HG02970 (cell line): ENCODE results near the gene ATP8A2.

Source experiments
- ATAC-seq: cut with Tn5 transposase; IDR thresholded peaks from one replicate; pipeline ENCODE4 v1.9.1; 2021; ENCODE audit warnings: mild to moderate bottlenecking, moderate library complexity, moderate number of reproducible peaks; ENCODE audit not compliant: unreplicated experiment, low FRiP score

ATP8A2 gene

GRCh38 chr13:25677956-25678355, 306.2 kb downstream of the ATP8A2 start:
- no peak for ATAC-seq

- ATAC-seq, result no peak
These were observed 306.6 kb downstream of the ATP8A2 start for GRCh38 chr13:25678398-25678797.

- ATAC-seq, result no peak
These were observed 307.4 kb downstream of the ATP8A2 start for GRCh38 chr13:25679159-25679558.

- ATAC-seq, result no peak
These were observed 308.2 kb downstream of the ATP8A2 start for GRCh38 chr13:25679936-25680335.

- no peak for ATAC-seq
These were observed 310.5 kb downstream of the ATP8A2 start for GRCh38 chr13:25682276-25682675.

GRCh38 chr13:25683056-25683455, 311.3 kb downstream of the ATP8A2 start:
- ATAC-seq, result no peak

GRCh38 chr13:25683662-25684370, 312.0 kb downstream of the ATP8A2 start:
- ATAC-seq, result no peak

GRCh38 chr13:25684491-25684890, 312.7 kb downstream of the ATP8A2 start:
- no peak for ATAC-seq

GRCh38 chr13:25686831-25687470, 315.2 kb downstream of the ATP8A2 start:
- ATAC-seq, result no peak

GRCh38 chr13:25687471-25688225, 315.9 kb downstream of the ATP8A2 start:
- no peak for ATAC-seq

- no peak for ATAC-seq
These were observed 316.8 kb downstream of the ATP8A2 start for GRCh38 chr13:25688536-25688935.

GRCh38 chr13:25689539-25689938, 317.8 kb downstream of the ATP8A2 start:
- ATAC-seq, result no peak

GRCh38 chr13:25690582-25690981, 318.8 kb downstream of the ATP8A2 start:
- no peak for ATAC-seq

- no peak for ATAC-seq
These were observed 319.9 kb downstream of the ATP8A2 start for GRCh38 chr13:25691654-25692053.

- no peak for ATAC-seq
These were observed 320.3 kb downstream of the ATP8A2 start for GRCh38 chr13:25692099-25692498.

- ATAC-seq, result no peak
These were observed 327.3 kb downstream of the ATP8A2 start for GRCh38 chr13:25699056-25699455.

- ATAC-seq, result no peak
These were observed 327.8 kb downstream of the ATP8A2 start for GRCh38 chr13:25699600-25699999.

- no peak for ATAC-seq
These were observed 329.5 kb downstream of the ATP8A2 start for GRCh38 chr13:25701304-25701703.

- ATAC-seq, result no peak
These were observed 330.6 kb downstream of the ATP8A2 start for GRCh38 chr13:25702386-25702785.

GRCh38 chr13:25707726-25708125, 336.0 kb downstream of the ATP8A2 start:
- no peak for ATAC-seq

GRCh38 chr13:25708268-25708667, 336.5 kb downstream of the ATP8A2 start:
- no peak for ATAC-seq
